Left ventricle myocardium inferior (tissue), 1 donor: ENCODE measurements around the gene RXRA. TPM values are rescaled to one million over a fixed set of nuclear protein-coding genes. Genes with fewer than 3 reads are reported as not detected.

Experiments
- DNase-seq: peaks from one replicate; pipeline ENCODE4 v3.0.0-alpha.2; 2020
- H3K27ac ChIP-seq: fragments of 200-600 bp; replicated peaks from 2 replicates; pipeline ENCODE4 v1.8.0; 2021
- H3K27me3 ChIP-seq: fragments of 200-600 bp; 2 replicates; pipeline ENCODE4 v1.8.0; 2021; ENCODE audit warnings: low read depth
- H3K36me3 ChIP-seq: fragments of 200-600 bp; 2 replicates; pipeline ENCODE4 v1.8.0; 2021
- H3K4me1 ChIP-seq: fragments of 200-600 bp; 2 replicates; pipeline ENCODE4 v1.8.0; 2021
- H3K4me3 ChIP-seq: fragments of 200-600 bp; 2 replicates; pipeline ENCODE4 v1.8.0; 2021; ENCODE audit warnings: mild to moderate bottlenecking, moderate library complexity
- H3K9me3 ChIP-seq: fragments of 200-600 bp; replicated peaks from 2 replicates; pipeline ENCODE4 v1.8.0; 2021
- intact Hi-C: fragments of 100-400 bp; cut with micrococcal nuclease; formaldehyde crosslinking; loops from one replicate; pipeline ENCODE4 v1.11.0; 2022
- total RNA-seq: library from RNA; stranded (reverse); fragmentation: NEBNext Ultra II Directional; extraction: Animal tissue kit (Norgen Biotek cat#: 25700); gene quantifications from one replicate; pipeline ENCODE4 v1.2.1, GENCODE V29; 2021
- TF ChIP-seq, protein P1 (sequence below): fragments of 200-600 bp; IDR thresholded peaks from 2 replicates; pipeline ENCODE4 v1.8.0; 2021; ENCODE audit warnings: antibody characterized with exemption, mild to moderate bottlenecking, borderline replicate concordance
- donor health status: DM: no; HTN: yes; CAD: no; lungs with severe emphysema.

Gene RXRA
- total RNA-seq, 1 donor from 2014 or later = 57.1 TPM

DNA sequence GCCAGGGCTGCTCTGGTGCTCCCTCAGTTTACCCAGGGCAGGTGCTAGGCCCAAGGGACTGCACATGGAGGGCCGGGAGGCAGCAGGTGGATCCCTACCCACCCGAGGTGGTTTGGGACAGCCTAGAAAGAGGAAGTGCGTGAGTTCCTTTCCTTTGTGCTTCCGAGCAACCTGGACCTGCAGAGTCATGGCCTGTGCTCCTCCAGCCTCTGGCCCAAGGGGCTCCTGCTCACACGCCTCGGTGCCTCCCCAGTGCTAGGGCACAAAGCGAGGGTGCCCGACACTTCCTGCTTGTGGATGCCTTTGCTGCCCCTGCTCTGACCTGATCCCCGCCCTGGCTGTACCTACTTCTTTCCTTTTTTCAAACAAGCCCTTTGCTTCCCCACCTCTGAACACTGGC is 79.3 kb downstream of the RXRA start:
- peaks cover 95% of the 10 kb centered on the region for H3K4me1 ChIP-seq
- TF ChIP-seq, protein P1, sequence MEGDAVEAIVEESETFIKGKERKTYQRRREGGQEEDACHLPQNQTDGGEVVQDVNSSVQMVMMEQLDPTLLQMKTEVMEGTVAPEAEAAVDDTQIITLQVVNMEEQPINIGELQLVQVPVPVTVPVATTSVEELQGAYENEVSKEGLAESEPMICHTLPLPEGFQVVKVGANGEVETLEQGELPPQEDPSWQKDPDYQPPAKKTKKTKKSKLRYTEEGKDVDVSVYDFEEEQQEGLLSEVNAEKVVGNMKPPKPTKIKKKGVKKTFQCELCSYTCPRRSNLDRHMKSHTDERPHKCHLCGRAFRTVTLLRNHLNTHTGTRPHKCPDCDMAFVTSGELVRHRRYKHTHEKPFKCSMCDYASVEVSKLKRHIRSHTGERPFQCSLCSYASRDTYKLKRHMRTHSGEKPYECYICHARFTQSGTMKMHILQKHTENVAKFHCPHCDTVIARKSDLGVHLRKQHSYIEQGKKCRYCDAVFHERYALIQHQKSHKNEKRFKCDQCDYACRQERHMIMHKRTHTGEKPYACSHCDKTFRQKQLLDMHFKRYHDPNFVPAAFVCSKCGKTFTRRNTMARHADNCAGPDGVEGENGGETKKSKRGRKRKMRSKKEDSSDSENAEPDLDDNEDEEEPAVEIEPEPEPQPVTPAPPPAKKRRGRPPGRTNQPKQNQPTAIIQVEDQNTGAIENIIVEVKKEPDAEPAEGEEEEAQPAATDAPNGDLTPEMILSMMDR = no peak
- H3K27ac ChIP-seq = peak overlapping the region; percentile 92
- peak overlapping the region; percentile 55 for H3K4me3 ChIP-seq
- no peaks in the 10 kb centered on the region for H3K27me3 ChIP-seq
- intact Hi-C loops = no loop called here
- H3K36me3 ChIP-seq = peaks cover 12% of the 10 kb centered on the region
- no peak for DNase-seq
- no peaks in the 10 kb centered on the region for H3K9me3 ChIP-seq

DNA sequence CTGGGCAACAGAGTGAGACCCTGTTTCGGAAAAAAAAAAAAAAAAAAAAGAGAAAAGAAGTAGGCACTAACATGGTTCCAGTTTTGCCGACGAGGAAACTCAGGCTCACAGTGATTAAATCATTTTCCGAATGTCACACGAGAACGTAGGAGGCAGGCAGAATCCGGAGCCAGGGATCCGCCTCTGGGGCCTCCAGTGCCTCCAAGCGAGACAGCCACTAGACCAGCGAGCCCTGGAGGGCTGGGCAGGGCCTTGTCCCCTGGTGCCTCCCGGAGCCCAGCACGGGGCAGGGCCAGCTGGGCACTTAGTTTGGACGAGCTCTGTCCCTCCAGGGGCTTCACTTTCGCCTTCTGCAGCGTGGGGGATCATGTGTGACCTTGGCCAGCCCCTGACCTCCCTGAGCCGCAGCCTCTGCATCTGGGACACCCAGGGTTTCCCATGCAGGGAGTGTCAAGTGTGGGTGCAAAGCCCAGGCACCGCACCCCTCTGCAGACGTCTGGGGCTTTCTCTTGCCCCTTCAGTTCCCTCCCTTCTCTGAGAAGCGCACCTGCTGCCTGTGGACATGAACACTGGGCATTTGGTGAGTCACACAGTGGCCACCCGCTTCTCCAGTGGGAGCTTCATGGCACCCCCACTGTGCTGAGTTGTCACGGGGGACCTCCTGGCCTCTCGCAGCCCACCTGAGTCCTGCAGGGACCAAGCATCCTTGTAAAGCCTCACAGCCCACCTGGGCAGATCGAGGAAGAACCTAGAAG is 80.3 kb downstream of the RXRA start:
- H3K27ac ChIP-seq = peak overlapping the region; percentile 92
- TF ChIP-seq, protein P1 = no peak
- no peaks in the 10 kb centered on the region for H3K9me3 ChIP-seq
- H3K4me3 ChIP-seq = peak overlapping the region; percentile 55
- no peak for DNase-seq
- H3K27me3 ChIP-seq = no peaks in the 10 kb centered on the region
- H3K36me3 ChIP-seq = peaks cover 12% of the 10 kb centered on the region
- H3K4me1 ChIP-seq = peaks cover 100% of the 10 kb centered on the region
- intact Hi-C loops = no loop called here

DNA sequence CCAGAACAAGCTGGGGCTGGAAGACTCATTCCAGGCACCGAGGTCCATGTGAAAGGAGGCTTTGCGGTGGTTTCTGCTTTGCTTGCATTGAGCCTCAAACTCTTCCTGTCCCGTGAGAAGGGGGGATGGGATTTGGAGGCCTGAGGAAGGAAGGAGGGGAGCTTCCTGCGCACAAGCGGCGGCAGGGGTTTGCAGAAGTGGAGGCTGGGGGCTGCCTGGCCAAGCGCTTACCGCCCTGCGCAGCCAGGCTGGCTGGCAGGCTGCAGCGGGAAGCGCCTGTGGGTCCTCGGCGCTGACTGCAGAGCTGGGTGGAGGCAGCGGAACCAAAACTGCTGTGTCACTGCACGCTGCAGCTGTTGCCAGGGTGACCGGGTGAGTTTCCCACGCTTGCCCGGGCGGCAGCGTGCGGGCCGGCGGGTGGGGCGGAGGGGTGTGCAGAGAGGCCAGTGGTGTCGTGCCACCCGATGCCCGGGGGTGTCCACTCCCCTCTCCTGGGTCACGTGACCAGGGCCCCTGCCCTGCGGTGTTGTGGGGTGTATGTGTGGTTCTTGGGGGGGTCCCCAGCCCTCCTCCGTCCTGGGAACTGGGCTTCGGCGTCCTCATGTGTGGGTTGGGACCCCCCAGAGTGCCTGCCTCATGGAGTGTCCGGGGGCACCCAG is 81.0 kb downstream of the RXRA start:
- H3K4me3 ChIP-seq = peak overlapping the region; percentile 55

GRCh38 chr9:134408389-134408788 is 82.1 kb downstream of the RXRA start:
- Histone ChIP-seq H3K4me3 (peak overlapping the region; percentile 55), H3K36me3 (peaks cover 4% of the 10 kb centered on the region), H3K9me3 (no peaks in the 10 kb centered on the region), H3K4me1 (peaks cover 100% of the 10 kb centered on the region), H3K27me3 (no peaks in the 10 kb centered on the region), H3K27ac (peak overlapping the region; percentile 92)
- no peak for DNase-seq
- intact Hi-C loops = no loop called here
- TF ChIP-seq, protein P1 = peak; percentile 41

More for the DNA sequence above, 81.0 kb downstream of the RXRA start:
- Histone ChIP-seq H3K36me3 (peaks cover 8% of the 10 kb centered on the region), H3K9me3 (no peaks in the 10 kb centered on the region), H3K4me1 (peaks cover 100% of the 10 kb centered on the region), H3K27ac (peak overlapping the region; percentile 92), H3K27me3 (no peaks in the 10 kb centered on the region)
- peak; percentile 93 for DNase-seq
- intact Hi-C loops = no loop called here
- TF ChIP-seq, protein P1 = no peak

DNA sequence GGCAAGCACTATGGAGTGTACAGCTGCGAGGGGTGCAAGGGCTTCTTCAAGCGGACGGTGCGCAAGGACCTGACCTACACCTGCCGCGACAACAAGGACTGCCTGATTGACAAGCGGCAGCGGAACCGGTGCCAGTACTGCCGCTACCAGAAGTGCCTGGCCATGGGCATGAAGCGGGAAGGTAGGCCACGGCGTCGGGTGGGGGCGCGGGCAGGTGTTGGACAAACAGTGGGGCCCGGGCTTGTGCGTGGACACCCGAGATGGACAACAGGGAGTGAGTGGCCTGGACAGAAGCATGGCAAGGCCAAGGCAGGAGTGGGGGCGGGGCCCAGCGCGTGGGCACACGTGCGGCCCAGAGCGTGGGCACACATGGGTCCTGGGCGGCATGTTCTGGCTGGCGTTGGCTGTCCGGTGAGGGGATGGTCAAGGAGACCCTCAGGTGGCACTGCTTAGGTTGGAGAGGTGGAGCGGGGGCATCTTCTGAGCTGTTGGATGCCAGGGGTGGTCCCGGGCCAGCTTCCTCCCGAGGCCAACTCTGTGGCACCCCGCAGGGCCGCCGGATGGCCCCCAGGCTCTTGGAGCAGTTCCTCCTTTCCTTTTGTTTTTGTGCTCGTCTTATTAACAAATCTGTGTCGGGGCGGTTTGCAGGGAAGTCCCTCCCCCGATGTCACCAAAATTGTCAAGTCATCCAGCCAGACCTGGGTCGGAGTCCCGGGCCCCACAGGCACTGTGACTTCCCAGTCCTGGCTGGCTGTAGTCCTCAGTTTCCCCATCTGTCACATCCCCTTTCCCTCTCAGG is 82.9 kb downstream of the RXRA start:
- no peaks in the 10 kb centered on the region for H3K27me3 ChIP-seq
- H3K27ac ChIP-seq = peak overlapping the region; percentile 92
- H3K4me1 ChIP-seq = peaks cover 100% of the 10 kb centered on the region
- DNase-seq = no peak
- TF ChIP-seq, protein P1 = no peak
- intact Hi-C loops = no loop called here
- H3K9me3 ChIP-seq = no peaks in the 10 kb centered on the region
- H3K36me3 ChIP-seq = peaks cover 4% of the 10 kb centered on the region
- H3K4me3 ChIP-seq = no peak overlapping the region
